Measurements from ENCODE around the gene SEC14L3.

SEC14L3 gene

DNA sequence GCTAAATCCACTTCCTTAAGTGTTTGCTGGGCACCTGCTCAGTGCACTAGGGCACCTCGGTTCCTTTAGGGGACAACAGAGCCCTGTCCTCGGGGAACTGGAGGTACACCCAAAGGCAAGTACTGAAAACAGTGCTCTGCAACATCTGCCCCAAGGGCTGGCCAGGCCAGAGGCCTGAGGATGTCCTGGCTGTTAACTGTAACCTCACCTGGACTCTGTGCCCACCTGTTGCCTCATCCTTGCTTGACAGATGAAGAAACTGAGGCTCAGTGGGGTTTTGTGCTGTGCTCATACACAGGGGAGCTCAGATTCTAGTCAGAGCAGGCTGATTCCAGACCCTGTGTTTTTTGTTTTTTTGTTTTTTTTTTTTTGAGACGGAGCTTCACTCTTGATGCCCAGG is 31.1 kb upstream of the SEC14L3 start:
- no peak overlapping the region for H3K4me3 ChIP-seq (ENCODE audit: low read depth, low read length)
- H3K36me3 ChIP-seq: no peaks in the 10 kb centered on the region
- H3K27me3 ChIP-seq: peaks cover 5% of the 10 kb centered on the region; the same call in 1 of the 2 replicates
- H3K4me1 ChIP-seq: no peaks in the 10 kb centered on the region
- TF ChIP-seq, protein P1, sequence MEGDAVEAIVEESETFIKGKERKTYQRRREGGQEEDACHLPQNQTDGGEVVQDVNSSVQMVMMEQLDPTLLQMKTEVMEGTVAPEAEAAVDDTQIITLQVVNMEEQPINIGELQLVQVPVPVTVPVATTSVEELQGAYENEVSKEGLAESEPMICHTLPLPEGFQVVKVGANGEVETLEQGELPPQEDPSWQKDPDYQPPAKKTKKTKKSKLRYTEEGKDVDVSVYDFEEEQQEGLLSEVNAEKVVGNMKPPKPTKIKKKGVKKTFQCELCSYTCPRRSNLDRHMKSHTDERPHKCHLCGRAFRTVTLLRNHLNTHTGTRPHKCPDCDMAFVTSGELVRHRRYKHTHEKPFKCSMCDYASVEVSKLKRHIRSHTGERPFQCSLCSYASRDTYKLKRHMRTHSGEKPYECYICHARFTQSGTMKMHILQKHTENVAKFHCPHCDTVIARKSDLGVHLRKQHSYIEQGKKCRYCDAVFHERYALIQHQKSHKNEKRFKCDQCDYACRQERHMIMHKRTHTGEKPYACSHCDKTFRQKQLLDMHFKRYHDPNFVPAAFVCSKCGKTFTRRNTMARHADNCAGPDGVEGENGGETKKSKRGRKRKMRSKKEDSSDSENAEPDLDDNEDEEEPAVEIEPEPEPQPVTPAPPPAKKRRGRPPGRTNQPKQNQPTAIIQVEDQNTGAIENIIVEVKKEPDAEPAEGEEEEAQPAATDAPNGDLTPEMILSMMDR (IDR thresholded peaks at IDR 0.05; ENCODE audit: low read depth, low read length): no peak
- H3K9me3 ChIP-seq: no peaks in the 10 kb centered on the region
- no peak for DNase-seq

DNA sequence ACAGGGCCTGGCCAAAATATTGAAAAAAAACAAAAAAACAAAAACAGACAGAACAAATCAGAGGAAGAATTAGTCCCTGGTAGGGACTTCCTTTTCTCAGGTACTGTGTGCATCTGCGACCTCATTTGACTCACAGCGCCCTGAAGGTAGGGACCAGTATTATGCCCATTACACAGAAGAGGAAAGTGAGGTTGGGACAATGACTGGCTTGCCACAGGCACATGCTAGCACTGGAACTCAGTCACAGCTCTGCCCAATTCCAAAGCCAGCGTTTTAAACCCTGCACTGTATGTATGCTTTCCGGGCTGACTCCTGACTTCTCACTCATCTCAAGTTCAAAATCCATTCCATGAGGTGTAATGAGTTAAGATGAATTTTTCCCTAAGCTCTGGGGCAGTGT is 30.3 kb upstream of the SEC14L3 start:
- Histone ChIP-seq H3K4me3 (ENCODE audit: low read depth, low read length) (no peak overlapping the region), H3K27me3 (peaks cover 5% of the 10 kb centered on the region; the same call in 1 of the 2 replicates), H3K36me3 (no peaks in the 10 kb centered on the region), H3K9me3 (no peaks in the 10 kb centered on the region), H3K4me1 (no peaks in the 10 kb centered on the region)
- no peak for DNase-seq
- TF ChIP-seq, protein P1 (IDR thresholded peaks at IDR 0.05; ENCODE audit: low read depth, low read length): no peak

DNA sequence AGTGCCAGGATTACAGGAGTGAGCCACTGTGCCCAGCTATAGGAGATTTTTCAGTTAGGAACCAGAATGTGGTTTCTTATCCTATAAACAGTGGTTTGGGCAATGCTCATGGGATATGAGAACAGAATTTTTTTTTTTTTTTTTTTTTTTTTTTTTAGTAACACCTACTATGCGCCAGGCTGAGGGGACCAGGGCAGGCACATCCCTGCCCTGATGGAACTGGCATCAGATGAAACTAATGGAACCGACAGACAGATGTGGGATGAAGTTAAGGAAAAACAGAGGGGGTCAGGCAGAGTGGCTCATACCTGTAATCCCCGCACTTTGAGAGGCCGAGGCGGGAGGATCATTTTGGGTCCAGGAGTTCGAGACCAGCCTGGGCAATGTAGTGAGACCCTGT is 28.8 kb upstream of the SEC14L3 start:
- no peaks in the 10 kb centered on the region for H3K9me3 ChIP-seq
- TF ChIP-seq, protein P1 (IDR thresholded peaks at IDR 0.05; ENCODE audit: low read depth, low read length): no peak
- no peaks in the 10 kb centered on the region for H3K4me1 ChIP-seq
- DNase-seq: no peak
- H3K27me3 ChIP-seq: peaks cover 7% of the 10 kb centered on the region; the same call in 1 of the 2 replicates
- no peak overlapping the region for H3K4me3 ChIP-seq (ENCODE audit: low read depth, low read length)
- H3K36me3 ChIP-seq: no peaks in the 10 kb centered on the region

DNA sequence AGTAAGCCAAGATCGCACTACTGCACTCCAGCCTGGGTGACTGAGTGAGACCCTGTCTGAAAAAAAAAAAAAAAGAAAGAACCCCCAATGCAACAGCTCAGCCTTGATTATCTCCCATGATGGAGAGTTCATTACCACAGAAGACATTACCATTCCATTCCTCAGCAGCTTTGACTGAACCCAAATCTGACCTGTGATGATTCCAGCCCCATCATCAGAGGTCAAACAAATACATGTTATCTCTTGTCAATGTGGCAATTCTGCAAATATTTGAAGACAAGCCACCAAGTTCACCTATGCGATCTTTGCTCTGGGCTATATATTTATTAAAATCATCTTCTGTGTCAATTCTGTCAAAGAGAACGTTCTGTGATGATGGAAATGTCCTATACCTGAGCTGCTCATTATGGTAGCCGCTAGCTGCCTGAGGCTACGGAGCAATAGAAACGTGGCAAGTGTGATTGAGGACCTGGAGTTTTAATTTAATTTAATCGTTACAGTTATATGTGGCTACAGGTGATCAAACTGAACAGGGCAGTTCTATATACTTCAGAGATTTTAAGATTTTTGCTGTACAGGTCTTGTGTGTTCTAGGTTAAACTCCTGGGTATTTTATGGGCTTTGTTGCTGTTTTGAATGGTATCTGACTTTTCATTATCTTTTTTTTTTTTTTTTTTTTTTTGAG is 25.8 kb upstream of the SEC14L3 start:
- no peaks in the 10 kb centered on the region for H3K9me3 ChIP-seq
- peaks cover 10% of the 10 kb centered on the region; the same call in 1 of the 2 replicates for H3K27me3 ChIP-seq
- no peak overlapping the region for H3K4me3 ChIP-seq (ENCODE audit: low read depth, low read length)
- H3K36me3 ChIP-seq: no peaks in the 10 kb centered on the region
- TF ChIP-seq, protein P1 (IDR thresholded peaks at IDR 0.05; ENCODE audit: low read depth, low read length): no peak
- H3K4me1 ChIP-seq: no peaks in the 10 kb centered on the region
- DNase-seq: no peak

DNA sequence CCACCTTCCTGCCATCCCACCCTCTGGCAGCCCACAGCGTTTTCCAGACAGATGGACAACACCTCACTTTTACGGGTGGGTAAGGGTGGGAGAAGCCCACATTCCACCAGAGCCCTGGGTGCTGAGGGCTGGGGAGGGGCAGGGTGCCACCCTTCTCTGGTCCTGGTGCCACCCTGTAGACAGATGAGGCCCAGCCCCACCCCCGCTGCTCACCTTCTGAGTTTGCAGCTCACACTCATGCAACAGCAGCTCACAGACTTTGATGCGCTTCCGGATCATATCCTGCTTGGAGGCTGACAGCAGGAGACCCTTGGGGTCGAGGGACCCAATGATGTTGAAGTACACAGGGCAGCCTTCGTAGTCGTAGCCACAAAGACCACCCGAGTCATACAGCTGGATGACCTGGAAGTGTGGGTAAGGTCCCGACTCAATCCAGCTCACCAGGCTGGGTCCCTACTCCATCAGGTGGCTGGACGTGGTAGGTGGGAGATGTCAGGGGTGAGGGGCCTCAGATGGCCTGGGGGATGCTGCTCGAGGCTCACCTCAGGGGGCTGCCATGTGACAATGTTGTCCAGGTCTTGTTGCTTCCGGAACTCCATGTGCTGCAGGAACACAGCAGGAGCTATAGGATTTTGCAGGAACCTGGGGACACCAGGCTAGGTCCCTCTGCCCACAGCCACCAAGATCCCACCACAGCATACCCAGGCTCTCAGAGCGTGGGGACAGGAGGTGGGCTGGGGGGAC is 23.4 kb upstream of the SEC14L3 start:
- peaks cover 8% of the 10 kb centered on the region for H3K27me3 ChIP-seq
- DNase-seq: no peak
- no peaks in the 10 kb centered on the region for H3K4me1 ChIP-seq
- no peak overlapping the region for H3K4me3 ChIP-seq (ENCODE audit: low read depth, low read length)
- H3K36me3 ChIP-seq: no peaks in the 10 kb centered on the region
- H3K9me3 ChIP-seq: no peaks in the 10 kb centered on the region
- TF ChIP-seq, protein P1 (IDR thresholded peaks at IDR 0.05; ENCODE audit: low read depth, low read length): no peak

DNA sequence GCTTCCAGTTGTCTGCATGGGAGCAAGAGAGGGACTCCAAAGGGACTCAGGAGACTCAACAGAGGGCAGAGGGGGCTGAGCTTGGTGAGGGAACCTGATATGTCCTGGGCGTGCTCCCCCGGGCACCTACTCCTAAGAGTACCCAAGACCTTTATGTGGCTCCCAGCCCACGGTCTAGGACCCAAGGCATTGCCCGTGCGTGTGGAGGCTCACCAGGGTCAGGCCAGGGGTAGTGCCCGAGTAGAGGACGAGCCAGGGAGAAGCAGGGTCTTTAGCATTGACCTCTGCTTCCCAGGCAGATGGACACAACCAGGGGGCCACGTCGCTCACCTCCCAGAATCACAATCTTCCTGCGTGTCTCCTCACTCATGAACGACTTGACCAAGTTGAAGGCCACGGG is 20.3 kb upstream of the SEC14L3 start:
- DNase-seq: no peak
- TF ChIP-seq, protein P1 (IDR thresholded peaks at IDR 0.05; ENCODE audit: low read depth, low read length): no peak
- peaks cover 8% of the 10 kb centered on the region for H3K27me3 ChIP-seq
- no peaks in the 10 kb centered on the region for H3K36me3 ChIP-seq
- H3K9me3 ChIP-seq: no peaks in the 10 kb centered on the region
- no peak overlapping the region for H3K4me3 ChIP-seq (ENCODE audit: low read depth, low read length)
- H3K4me1 ChIP-seq: no peaks in the 10 kb centered on the region
